Lung microvascular endothelial cell (primary cell): ENCODE results near the gene GNPTG. TPM values are rescaled to one million over a fixed set of nuclear protein-coding genes. Genes with fewer than 3 reads are reported as not detected.
A peak's percentile ranks its signal among the peaks of the same experiment; 100 is the strongest.

Source experiments
- DNase-seq, 2 donors: peaks; one replicate each; pipeline versions ENCODE4 v3.0.0 to v3.0.0-alpha.2; 2010; ENCODE audit warnings: low read depth in 2 of 2
- total RNA-seq: library from RNA; depleted of rRNA; stranded (reverse); fragments of >200 nt; gene quantifications from 2 replicates; pipeline ENCODE4 v1.2.1, GENCODE V29; 2014

Gene GNPTG
- total RNA-seq: 19.2 and 31.7 TPM in 2 replicates

DNA sequence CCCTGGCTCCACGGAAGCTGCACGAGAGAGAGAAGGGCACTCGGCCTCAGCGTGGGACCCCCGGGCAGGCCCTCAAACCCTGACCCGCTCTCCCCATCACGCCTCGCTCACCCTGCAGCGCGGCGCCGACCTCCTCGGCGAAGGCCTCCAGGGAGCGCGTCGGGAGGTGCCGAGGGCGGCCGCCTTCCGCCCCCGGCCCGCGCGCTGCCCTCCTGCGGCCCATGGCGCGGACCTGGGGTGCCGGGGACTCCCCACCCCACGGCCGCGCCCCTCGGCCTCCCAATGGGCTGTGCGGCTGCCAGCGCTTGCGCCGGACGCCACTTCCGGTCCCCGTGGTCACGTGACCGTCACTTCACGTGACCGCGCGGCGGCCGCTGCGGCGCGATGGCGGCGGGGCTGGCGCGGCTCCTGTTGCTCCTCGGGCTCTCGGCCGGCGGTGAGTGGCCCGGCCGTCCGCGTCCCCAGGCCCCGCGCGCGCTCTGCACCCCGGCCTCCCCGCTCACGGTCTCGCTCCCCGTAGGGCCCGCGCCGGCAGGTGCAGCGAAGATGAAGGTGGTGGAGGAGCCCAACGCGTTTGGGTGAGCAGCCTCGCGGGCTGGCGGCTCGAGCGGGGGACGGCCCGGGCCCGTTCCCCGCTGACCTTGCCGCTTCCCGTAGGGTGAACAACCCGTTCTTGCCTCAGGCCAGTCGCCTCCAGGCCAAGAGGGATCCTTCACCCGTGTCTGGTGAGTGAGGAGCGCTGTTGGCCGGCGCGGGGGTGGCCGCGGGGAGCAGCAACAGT is at the start of gene GNPTG, which contains the start of gene TSR3:
Gene GNPTG (plus strand): TSS at position 350 of the 781 bp plus-strand sequence. CDS start 35 bp downstream, at position 385.
Gene TSR3 (minus strand): TSS at position 297 of the 781 bp plus-strand sequence. CDS start 74 bp downstream, at position 223.
- peak; percentile 92 to 94 for DNase-seq

DNA sequence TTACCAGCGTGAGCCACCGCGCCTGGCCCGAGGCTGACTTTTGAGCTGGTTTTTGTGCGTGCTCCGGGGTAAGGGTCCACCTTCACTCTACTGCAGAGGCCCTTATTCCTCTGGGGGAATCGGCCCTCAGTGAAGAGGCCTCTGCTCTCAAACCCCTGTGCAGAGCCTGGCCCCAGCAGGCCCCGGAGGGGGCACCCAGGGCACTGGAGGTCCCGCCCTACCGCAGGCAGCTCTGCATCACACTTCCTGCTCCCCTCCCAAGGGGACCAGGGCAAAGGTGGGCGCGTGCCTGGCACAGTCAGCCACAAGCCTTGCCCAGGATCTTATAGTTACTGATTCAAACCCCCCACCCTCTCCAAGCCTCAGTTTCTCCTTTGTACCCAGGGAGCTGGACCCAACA is 45.9 kb upstream of the GNPTG start:
- no peak for DNase-seq

DNA sequence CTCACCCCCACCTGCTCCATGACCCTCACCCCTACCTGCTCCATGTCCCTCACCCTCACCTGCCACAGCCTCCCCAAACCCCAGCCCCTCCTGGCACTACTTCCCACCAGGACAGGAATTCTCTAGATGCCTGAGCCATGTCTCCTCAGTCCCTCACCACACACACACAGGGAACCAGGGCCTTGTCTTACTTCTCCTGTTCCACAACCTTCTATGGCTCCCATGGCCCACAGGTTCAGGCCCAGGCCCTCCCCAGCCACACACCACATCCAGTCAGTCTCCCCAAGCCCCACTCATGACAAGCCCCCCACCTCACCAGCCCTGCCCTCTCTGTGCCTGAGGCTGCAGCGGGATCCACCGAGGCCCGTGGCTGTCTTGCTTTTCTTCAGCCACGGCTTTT is 45.4 kb upstream of the GNPTG start:
- DNase-seq: no peak

DNA sequence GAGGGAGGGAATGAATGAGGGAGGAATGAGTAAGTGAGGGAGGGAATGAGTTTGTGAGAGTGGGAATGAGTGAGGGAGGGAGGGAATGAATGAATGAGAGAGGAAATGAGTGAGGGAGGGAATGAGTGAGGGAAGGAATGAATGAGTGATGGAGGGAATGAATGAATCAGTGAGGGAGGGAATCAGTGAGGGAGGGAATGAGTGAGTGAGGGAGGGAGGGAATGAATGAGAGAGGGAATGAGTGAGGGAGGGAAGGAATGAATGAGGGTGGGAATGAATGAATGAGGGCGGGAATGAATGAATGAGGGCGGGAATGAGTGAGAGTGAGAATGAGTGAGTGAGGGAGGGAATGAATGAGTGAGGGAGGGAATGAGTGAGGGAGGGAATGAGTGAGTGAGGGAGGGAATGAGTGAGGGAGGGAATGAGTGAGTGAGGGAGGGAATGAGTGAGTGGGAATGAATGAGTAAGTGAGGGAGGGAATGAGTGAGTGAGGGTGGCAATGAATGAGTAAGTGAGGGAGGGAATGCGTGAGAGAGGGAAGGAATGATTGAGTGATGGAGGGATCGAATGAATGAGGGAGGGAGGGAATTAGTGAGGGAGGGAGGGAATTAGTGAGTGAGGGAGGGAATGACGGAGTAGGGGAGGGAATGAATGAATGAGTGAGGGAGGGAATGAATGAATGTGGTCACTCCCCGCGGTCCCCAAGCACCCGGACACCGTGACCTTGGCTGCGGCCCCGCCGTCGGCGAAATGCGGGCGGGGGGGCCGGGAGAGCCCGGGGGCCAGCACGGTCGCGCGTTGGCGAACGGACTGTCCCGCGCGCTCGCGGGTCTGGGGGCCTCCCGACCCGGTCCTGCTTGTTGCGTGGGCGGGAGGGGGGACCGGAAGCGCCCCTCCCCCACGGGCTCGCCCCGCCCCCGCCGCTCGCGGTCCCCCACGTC is 43.4 kb upstream of the GNPTG start:
- DNase-seq: peak in 1 of 2 donors; percentile 23

DNA sequence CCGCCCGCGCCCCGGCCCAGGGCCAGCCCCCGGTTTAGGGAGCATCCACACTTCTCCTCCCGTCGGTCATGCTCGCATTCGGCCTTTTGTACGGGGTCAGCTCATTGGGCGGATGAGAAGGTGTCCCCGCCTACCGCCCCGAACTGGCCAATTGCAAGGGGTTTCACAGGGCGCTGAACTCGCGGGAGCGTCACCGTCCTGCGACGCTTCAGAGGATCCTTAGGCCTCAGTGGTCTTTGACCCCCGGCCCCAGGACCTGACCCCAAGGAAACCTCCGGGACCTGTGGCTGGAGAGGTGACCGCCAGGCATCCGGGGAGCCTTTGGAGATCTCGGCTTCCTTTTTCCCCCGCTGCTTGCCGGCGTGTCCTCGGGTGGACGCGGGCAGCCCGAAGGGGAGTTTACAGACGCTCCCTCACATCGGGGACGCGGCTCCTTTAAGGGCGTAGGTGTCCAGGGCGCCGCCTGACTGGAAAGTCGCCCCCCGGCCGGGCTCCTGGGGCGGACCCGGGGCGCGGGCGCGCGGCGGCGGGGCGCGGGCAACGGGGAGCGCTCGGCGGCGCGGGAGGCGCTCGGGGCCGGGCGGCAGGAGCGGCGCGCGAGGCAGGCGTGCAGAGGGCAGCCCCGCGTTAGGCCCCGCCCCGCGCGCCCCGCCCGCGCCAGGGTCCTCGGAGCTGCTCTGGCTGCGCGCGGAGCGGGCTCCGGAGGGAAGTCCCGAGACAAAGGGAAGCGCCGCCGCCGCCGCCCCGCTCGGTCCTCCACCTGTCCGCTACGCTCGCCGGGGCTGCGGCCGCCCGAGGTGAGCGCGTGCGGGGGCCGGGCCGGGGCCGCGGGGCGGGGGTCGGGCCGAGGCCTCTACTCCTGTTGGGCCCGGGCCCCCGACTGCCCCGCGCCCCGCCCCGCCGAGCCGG is 42.5 kb upstream of the GNPTG start, which contains the start of gene UBE2I:
Gene UBE2I (plus strand): TSS at position 660 of the 909 bp plus-strand sequence. CDS start 4,395 bp downstream, outside the sequence.
- DNase-seq: peak; percentile 98 to 99

DNA sequence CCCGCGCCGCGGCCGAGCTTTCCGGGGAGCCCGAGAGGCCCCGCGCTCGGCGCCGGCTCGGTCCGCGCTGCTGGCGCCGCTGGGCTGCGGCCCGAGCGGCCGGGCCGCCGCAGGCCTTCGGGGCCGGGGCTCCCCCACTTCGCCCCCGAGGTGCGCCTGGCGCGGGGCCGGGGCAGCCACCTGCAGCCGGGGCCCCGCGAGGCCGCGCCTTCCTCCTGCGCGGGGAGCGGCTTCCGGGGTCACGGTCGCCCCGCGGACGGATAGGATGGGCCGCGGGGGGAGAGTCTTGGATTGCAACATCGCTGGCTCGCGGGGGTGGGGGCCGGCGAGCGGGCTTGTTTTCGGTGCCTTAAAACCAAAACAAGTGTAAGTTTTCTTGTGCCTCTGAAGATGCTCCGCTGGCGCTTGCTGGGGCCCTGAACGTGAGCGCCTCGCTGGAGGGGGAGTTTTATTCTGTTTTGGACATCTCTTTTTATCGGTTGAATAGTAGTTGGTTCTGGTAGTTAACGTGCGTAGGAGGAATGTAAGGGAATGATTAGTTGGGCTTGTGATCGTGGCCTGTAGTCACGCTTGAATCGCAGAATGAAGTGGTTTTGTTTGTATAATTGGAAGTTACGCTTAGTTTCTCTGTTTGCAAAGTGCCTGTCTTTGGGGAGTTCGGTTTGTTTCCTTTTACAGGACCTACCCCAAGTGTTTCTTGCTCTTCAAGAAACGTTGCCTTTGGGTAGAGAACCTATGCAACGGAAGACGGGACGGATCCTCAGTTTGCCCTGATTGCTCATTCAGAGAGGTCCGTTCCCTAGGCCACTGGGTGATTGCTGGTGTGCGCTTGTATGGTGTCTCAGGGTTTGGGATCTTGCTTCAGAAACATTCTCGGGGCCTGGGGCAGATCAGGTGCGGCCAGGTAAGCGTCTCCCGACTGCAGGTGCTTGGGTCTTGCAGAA is 41.6 kb upstream of the GNPTG start:
- peak; percentile 44 to 50 for DNase-seq

DNA sequence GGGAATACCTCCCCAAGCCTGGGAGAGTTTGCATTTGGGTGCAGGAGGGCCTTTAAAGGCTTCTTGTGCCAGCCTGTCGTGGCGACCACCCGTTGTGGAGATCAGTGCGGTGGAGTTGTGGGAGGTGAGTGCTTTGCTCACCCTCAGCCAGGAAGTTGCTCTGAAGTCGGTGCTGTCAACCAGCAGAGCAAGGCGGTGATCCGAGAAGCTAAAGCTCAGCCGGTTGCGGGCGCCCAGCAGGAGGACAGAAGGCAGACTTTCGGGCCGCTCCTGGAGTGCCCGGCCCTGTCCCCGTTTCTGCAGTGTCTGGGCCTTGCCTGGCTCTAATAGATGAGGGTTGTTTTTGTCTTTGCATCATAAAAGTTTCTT is 40.9 kb upstream of the GNPTG start:
- DNase-seq: peak in 1 of 2 donors; percentile 36

DNA sequence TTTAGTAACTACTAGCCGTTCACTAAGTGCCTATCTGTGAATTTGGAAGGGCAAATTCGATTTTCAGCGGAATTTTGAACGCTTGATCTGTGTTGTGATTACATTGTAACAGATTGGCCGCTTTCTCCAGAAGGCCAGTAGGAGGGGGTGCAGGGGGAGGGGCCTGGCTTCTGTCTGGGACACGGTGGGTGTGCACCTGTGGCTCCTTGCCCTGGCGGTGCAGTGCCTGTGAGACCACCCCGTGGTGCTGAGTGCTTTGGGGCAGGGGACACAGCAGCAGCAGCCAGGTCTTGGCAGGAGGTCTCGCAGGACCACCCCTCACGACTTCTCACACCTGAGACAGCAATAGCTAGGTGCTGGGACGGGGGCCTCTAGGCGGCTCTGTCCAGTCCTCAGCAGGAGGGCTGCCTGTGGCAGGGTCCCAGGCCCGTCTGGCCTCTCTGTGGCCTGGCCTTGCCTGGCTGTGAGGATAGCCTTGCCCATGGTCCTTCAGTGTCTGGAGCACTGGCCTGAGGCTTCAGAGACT is 40.5 kb upstream of the GNPTG start:
- DNase-seq: no peak

DNA sequence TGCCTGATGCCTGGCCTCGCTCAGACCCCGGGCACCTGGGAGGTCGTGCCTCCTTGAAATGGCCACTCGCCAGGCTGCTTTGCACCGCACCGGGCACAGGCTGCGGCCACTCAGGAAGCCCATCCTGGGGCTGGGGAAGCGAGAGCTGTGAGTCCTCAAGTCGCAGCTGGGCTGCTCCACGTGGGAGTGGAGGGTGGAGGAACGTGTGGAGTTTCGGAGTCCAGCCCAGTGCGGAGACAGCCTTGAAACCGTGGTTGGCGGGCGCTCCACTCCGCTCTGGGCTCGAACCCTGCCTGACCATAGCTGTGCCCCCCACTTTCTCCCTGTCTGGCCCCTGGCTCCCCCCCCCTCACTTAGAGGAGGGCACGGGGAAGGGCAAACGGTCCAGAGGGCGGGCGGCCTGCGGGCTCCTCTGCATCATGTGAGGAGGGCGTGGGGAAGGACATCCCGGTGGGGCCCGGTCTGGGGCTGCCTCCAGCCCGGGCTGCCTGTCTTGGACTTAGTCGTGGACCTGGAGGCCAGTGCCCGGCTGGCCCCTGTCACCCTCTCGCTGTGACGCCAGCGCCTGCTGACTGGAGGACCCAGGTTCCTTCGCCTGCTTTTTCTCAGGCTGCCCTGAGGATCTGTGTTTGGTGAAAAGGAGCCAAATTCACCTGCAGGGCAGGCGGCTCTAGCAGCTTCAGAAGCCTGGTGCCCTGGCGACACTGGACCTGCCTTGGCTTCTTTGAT is 39.8 kb upstream of the GNPTG start:
- peak in 1 of 2 donors; percentile 35 for DNase-seq

DNA sequence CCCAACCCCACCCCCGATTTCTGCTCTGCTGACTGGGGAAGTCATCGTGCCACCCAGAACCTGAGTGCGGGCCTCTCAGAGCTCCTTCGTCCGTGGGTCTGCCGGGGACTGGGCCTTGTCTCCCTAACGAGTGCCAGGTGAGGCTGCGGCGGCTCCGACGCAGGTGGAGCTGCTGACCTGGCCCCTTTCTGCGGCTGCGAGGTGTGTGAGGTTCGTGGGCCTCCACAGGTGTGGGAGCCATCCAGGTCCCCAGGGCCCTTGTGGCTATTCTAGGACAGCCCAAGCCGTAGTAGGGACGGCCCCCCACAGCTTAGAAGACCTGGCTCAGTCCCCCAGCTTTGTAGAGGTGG is 39.3 kb upstream of the GNPTG start:
- DNase-seq: no peak

DNA sequence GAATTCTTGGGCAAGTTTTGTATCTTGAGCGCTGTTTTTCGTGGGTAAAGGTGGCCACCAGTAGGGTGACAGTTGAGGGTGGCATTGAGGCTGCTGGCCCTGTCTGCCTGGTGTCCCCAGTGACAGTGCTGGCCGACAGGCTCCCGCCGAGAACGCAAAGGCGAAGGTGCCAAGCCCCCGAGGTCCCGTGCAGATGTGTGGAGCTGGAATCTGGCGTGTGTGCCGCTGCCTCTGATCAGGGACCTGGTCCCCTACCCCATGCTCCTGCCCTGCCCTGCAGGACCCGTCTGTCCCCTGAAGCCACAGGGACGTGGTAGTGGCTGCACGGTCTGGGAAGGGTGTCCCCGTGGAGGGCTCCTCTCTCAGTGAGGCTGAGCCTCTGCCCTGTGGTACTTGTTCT is 38.8 kb upstream of the GNPTG start:
- no peak for DNase-seq

DNA sequence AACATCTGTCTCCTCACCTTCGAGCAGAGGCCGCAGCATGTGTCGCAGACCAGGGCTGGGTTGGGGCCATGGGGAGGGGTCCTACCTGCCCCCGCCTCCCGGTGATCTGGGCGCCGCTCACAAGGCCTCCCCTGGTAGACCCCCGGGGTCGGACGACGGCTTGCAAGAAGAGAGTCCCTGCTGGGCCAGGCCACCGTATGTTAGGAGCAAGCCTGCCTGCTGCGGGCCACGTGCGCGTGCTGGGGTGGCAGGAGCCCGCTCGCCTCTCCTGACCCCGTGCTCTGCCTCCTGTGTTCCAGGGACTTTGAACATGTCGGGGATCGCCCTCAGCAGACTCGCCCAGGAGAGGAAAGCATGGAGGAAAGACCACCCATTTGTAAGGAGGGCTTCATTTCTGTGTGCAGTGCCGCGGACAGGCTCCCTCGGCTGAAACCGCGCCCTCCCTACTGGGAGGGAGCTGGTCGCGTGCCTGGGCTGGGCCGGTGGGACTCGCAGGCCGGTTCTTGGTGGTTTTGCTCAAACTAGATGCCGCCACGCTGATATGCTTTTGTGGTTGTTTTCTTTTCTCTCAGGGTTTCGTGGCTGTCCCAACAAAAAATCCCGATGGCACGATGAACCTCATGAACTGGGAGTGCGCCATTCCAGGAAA is 37.9 kb upstream of the GNPTG start:
- DNase-seq: no peak

DNA sequence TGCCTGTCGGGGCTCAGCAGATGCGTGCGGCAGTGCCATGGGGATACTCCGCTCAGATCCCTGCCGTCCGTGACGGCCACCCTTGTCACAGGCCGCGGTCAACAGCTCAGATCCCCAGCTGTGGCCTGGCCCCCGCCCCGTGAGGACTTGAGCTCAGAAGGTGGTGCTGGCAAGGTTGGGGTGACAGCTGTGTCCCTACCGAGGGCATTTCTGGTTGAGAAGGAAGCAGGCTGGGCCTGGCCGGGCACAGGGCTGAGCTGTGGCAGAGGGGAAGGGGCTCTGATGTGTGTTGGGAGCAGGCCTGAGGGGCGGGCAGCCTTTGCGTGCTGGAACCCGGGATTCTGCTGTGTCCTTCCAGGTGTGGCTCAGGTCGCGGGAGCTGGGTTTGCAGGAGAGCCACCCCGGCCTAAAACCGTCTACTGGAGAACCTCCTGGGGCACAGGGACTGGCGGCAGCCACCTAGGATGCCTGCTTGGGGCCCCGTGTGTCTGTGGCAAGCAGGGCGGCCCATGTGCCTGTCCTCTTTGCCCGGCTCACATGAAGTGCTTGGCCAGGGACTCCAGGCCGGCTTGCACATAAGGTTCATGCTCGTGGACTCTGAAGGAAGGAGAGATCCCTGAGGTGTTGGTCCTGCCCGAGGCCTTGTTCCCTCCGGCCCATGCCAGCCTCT is 37.2 kb upstream of the GNPTG start:
- DNase-seq: no peak

DNA sequence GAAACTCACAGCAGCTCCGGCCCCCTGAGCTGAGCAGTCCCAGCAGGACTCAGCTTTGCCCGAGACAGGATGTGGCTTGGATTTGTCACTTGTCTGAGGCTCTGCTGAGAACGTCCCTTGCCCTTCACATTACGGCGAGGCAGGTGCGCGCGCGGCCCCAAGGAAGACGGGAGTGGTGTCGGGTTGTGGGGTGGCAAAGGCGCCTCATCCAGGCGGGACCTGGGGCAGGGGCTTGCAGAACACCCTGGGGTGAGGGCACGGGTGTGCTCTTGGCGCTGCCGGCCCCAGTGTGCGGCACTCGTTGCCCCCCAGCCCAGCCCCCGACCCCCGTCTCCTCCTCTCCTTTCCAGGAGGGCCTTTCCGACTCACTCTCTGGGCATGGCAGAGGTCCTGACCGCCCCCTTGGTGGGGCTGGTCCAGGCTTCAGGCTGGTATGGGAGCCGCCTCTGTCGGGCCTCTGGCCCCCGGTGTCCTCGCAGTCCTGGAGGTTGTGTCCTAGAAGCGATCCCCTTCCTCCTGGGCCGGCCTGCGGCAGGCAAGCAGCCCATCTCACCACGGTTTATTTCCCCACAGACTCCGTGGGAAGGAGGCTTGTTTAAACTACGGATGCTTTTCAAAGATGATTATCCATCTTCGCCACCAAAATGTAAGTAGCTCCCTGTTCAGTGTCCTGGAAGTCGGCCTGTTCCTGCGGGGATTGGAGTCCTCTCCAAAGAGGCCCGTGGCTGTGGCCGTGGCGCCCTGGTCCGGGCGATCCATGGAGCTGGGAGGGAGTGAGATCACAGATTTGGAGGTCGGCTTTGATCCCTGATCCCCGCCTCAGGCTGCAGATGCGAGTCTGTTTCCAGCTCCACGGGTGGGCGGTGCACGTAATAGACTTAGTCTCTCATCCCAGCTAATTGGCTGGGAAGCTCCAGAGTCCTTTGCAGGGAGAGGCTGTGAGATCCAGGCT is 36.4 kb upstream of the GNPTG start:
- no peak for DNase-seq

DNA sequence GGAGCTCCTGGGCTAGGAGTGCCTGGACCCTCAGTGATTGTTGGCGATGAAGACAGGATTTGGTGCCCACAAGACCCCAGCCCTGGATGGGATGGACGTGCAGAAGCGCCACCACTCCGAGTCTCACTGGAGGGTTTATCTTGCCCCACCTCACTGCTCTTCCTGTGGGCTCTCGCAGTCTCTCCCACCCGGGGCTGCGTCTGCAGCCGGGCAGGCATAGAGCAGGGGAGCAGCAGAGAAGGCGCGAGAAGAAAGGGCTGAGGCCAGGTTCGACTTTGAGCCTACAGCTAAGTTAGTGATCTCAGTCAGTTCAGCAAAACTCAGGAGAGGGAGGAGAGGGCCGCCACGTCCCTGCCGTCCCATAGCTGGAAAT is 35.7 kb upstream of the GNPTG start:
- DNase-seq: no peak

DNA sequence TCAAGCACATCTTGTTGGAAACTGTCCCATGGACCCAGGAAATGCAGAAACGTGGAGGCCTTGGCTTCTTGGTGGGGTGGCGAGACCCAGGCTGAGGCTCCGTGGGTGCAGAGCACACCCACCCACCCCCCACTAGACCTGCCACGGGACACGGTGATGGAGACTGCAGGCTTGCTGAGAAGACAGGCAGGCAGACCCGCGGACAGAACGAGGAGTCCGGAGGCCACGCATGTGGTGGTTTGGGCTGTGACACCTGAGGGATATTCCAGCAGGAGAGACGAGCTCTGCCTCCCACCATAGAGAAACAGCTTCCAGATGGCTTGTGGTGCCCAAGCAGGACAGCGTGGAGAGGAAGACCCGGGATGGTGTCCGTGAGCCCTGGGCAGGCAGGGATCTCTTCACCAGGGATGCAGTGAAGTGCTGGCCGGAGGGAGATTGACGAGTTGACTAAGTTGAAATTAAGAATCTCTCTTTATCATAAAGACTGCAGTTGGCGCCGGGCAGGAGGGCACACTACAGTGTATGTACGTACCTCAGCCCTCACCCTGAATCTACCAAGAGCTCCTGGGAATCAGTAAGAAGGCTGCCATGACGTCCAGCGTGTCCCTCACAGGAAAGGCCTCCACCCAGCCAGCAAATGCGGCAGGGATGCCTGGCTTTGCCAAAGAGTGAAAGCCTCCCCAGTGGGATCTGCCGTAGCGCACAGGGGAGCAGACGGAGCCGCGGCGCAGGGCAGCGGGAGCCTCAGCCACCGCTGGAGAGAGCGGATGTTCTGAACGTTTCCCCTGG is 34.1 kb upstream of the GNPTG start:
- no peak for DNase-seq
